ENCODE results near the gene OR12D1. TPM values are rescaled to one million over a fixed set of nuclear protein-coding genes. Genes with fewer than 3 reads are reported as not detected.
"Not testable (repeated sequence)": the region's sequence is repeated elsewhere in the genome, so short reads cannot be mapped to it uniquely, and the experiment has no call there.

OR12D1 gene
- not detected for total RNA-seq

GRCh38 chr6:29414588-29414987, at the start of gene OR12D1:
TSS of gene OR12D1 (plus strand) at chr6:29414928.
- DNase-seq, result peak; percentile 1

- DNase-seq, result no peak
Observed at GRCh38 chr6:29368765-29369164, 46.0 kb upstream of the OR12D1 start, which contains the start of gene OR5V1. TSS of gene OR5V1 (minus strand) at chr6:29368865. CDS start at chr6:29356195, 12,670 bp downstream.

- DNase-seq, result no peak
Observed at GRCh38 chr6:29375191-29375590, 39.5 kb upstream of the OR12D1 start, which contains the start of gene OR12D3. TSS of gene OR12D3 (minus strand) at chr6:29375291. CDS start at chr6:29375287, 4 bp downstream.

GRCh38 chr6:29376003-29376402, 38.7 kb upstream of the OR12D1 start:
- no peak for DNase-seq

GRCh38 chr6:29388533-29388932, 26.2 kb upstream of the OR12D1 start:
- no peak for DNase-seq

- no peak for DNase-seq
Observed at GRCh38 chr6:29395331-29395730, 19.4 kb upstream of the OR12D1 start, which contains the start of gene OR12D2. TSS of gene OR12D2 (plus strand) at chr6:29395631. CDS start at chr6:29396700, 1,069 bp downstream.

- no peak for DNase-seq
Observed at GRCh38 chr6:29399525-29399924, 15.2 kb upstream of the OR12D1 start.

GRCh38 chr6:29403801-29404200, 10.9 kb upstream of the OR12D1 start:
- DNase-seq, result no peak

- no peak for DNase-seq
Observed at GRCh38 chr6:29419516-29419915, 4.8 kb downstream of the OR12D1 start.

GRCh38 chr6:29424168-29424567, 9.4 kb downstream of the OR12D1 start:
- no peak for DNase-seq

GRCh38 chr6:29424575-29424974, 9.8 kb downstream of the OR12D1 start:
- DNase-seq, result no peak

GRCh38 chr6:29425075-29425474, 10.3 kb downstream of the OR12D1 start:
- no peak for DNase-seq

- DNase-seq, result no peak
Observed at GRCh38 chr6:29426654-29427053, 11.9 kb downstream of the OR12D1 start.

- not testable (repeated sequence) for DNase-seq
Observed at GRCh38 chr6:29436730-29437129, 22.0 kb downstream of the OR12D1 start.

GRCh38 chr6:29439006-29439405, 24.3 kb downstream of the OR12D1 start, which contains the start of gene OR10C1:
TSS of gene OR10C1 (plus strand) at chr6:29439306. CDS start at chr6:29440016, 710 bp downstream.
- no peak for DNase-seq

GRCh38 chr6:29442719-29443118, 28.0 kb downstream of the OR12D1 start:
- no peak for DNase-seq

- DNase-seq, result not testable (repeated sequence)
Observed at GRCh38 chr6:29444031-29444430, 29.3 kb downstream of the OR12D1 start.

- DNase-seq, result no peak
Observed at GRCh38 chr6:29447670-29448069, 32.9 kb downstream of the OR12D1 start.

- DNase-seq, result no peak
Observed at GRCh38 chr6:29451471-29452193, 36.9 kb downstream of the OR12D1 start.

- no peak for DNase-seq
Observed at GRCh38 chr6:29456971-29457370, 42.2 kb downstream of the OR12D1 start, which contains the start of the genes OR11A1 and OR2H1. TSS of gene OR11A1 (minus strand) at chr6:29457071. CDS start at chr6:29427641, 29,430 bp downstream. TSS of gene OR2H1 (plus strand) at chr6:29457155. CDS start at chr6:29461770, 4,615 bp downstream.

GRCh38 chr6:29461021-29461814, 46.5 kb downstream of the OR12D1 start:
- no peak for DNase-seq

GRCh38 chr6:29462022-29462421, 47.3 kb downstream of the OR12D1 start:
- no peak for DNase-seq

GRCh38 chr6:29465279-29465678, 50.6 kb downstream of the OR12D1 start:
- no peak for DNase-seq

Data from tongue (tissue), 2 donors.